SK-N-SH treated with all-trans-retinoic acid at 6 μM for 48 hours (cell line): Measurements from ENCODE around the gene FOXK1.

Source experiments
- CREB5 ChIP-seq: fragments of 250-450 bp; sonication (Bioruptor Pico); IDR thresholded peaks from 2 replicates; pipeline ENCODE4 v1.5.1; 2020; ENCODE audit warnings: low read depth, mild to moderate bottlenecking, moderate library complexity
- CSDC2 ChIP-seq: fragments of 250-450 bp; sonication (Bioruptor Pico); IDR thresholded peaks from 2 replicates; pipeline ENCODE4 v1.5.0; 2020; ENCODE audit warnings: mild to moderate bottlenecking, moderate library complexity
- ESRRG ChIP-seq: fragments of 250-450 bp; sonication (Bioruptor Pico); IDR thresholded peaks from 2 replicates; pipeline ENCODE4 v1.6.1; 2021; ENCODE audit warnings: mild to moderate bottlenecking
- GLIS3 ChIP-seq: fragments of 250-450 bp; sonication (Bioruptor Pico); IDR thresholded peaks from 2 replicates; pipeline ENCODE4 v1.5.0; 2020; ENCODE audit warnings: mild to moderate bottlenecking, moderate library complexity
- ISL1 ChIP-seq: fragments of 250-450 bp; sonication (Bioruptor Pico); IDR thresholded peaks from 2 replicates; pipeline ENCODE4 v2.1.2; 2022; ENCODE audit warnings: mild to moderate bottlenecking, moderate library complexity
- ZNF8 ChIP-seq: fragments of 450-650 bp; formaldehyde crosslinking; IDR thresholded peaks from 2 replicates; pipeline ENCODE4 v1.5.0; 2020; ENCODE audit warnings: mild to moderate bottlenecking, moderate library complexity
- TF ChIP-seq, protein P1 (sequence below): fragments of 250-450 bp; sonication (Bioruptor Pico); IDR thresholded peaks from 2 replicates; pipeline ENCODE4 v1.5.1; 2021; ENCODE audit warnings: mild to moderate bottlenecking, moderate library complexity

DNA sequence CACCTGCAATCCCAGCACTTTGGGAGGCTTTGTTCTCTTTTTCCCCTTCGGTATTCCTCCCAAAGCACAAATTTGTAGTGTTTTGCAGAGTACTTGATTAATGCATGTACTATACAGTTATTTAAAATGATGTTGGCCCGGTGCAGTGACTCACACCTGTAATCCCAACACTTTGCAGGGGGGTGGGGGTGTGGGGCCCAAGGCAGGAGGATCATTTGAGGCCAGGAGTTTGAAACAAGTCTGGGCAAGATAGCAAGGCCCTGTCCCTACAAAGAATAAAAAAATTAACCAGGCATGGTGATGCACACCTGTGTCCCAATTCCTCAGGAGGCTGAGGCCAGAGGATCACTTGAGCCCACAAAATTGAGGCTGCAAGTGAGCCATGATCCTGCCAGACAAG lies 26.8 kb upstream of the FOXK1 start:
- no peak for TF ChIP-seq ZNF8
- TF ChIP-seq, protein P1, sequence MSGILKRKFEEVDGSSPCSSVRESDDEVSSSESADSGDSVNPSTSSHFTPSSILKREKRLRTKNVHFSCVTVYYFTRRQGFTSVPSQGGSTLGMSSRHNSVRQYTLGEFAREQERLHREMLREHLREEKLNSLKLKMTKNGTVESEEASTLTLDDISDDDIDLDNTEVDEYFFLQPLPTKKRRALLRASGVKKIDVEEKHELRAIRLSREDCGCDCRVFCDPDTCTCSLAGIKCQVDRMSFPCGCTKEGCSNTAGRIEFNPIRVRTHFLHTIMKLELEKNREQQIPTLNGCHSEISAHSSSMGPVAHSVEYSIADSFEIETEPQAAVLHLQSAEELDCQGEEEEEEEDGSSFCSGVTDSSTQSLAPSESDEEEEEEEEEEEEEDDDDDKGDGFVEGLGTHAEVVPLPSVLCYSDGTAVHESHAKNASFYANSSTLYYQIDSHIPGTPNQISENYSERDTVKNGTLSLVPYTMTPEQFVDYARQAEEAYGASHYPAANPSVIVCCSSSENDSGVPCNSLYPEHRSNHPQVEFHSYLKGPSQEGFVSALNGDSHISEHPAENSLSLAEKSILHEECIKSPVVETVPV (CRISPR knock-in tag), result no peak
- no peak for TF ChIP-seq ESRRG (CRISPR knock-in tag)
- no peak for TF ChIP-seq ISL1 (CRISPR knock-in tag)
- no peak for TF ChIP-seq CREB5
- TF ChIP-seq CSDC2, result no peak
- no peak for TF ChIP-seq GLIS3 (CRISPR knock-in tag)
